CD4-positive, alpha-beta T cell (primary cell): ENCODE results near the gene ALPK1. TPM values are rescaled to one million over a fixed set of nuclear protein-coding genes. Genes with fewer than 3 reads are reported as not detected.

Experiments
- ATAC-seq: fragments of 200-7000 bp; cut with Tn5 transposase; one replicate; pipeline ENCODE4 v1.10.0; 2022; ENCODE audit warnings: mild to moderate bottlenecking; ENCODE audit not compliant: poor library complexity
- CTCF ChIA-PET: fragments of 350-600 bp; sonication (Branson Sonifier 250); formaldehyde crosslinking; loops from one replicate; lab custom pipeline; 2021; ENCODE audit warnings: antibody characterized with exemption, inconsistent platforms; lab: Charles Lee
- POLR2A ChIA-PET: fragments of 350-600 bp; sonication (Branson Sonifier 250); formaldehyde crosslinking; loops from one replicate; lab custom pipeline; 2021; ENCODE audit warnings: antibody characterized with exemption, inconsistent platforms; lab: Charles Lee
- DNase-seq, 14 experiments: peaks; one replicate each; pipeline ENCODE4 v3.0.0-alpha.2; 2013 to 2020; ENCODE audit warnings: mixed read lengths in 2 of 14
- H3K27ac ChIP-seq, 2 donors: one replicate each; pipeline versions ENCODE4 v1.5.1 to v1.7.0; 2013; ENCODE audit warnings: low read length in 2 of 2, low read depth in 1 of 2, mild to moderate bottlenecking in 1 of 2
- H3K27me3 ChIP-seq, 2 experiments: 1 replicate in 1 of 2; 2 replicates in 1 of 2; pipeline versions ENCODE4 v1.6.1 to v1.7.0; 2013; ENCODE audit warnings: low read length in 2 of 2, control low read depth in 1 of 2, mild to moderate bottlenecking in 1 of 2, moderate library complexity in 1 of 2; ENCODE audit not compliant: insufficient read depth in 2 of 2, control insufficient read depth in 1 of 2
- H3K36me3 ChIP-seq: one replicate; pipeline ENCODE4 v1.6.1; 2013; ENCODE audit warnings: low read length, control low read depth; ENCODE audit not compliant: insufficient read depth
- H3K4me1 ChIP-seq: one replicate; pipeline ENCODE4 v1.6.1; 2013; ENCODE audit warnings: low read length, control low read depth; ENCODE audit not compliant: insufficient read depth
- H3K4me3 ChIP-seq: one replicate; pipeline ENCODE4 v1.5.1; 2013; ENCODE audit warnings: mild to moderate bottlenecking, low read length, moderate library complexity
- H3K9me3 ChIP-seq, 2 experiments: 1 replicate in 1 of 2; 2 replicates in 1 of 2; pipeline versions ENCODE4 v1.6.1 to v1.7.0; 2013; ENCODE audit warnings: low read length in 2 of 2, mild to moderate bottlenecking in 2 of 2, control low read depth in 1 of 2, moderate library complexity in 1 of 2; ENCODE audit not compliant: control insufficient read depth in 1 of 2, insufficient read depth in 1 of 2
- H3K27ac Mint-ChIP-seq: one replicate; pipeline ENCODE4 v1.8.0; 2020; ENCODE audit warnings: mixed read lengths
- H3K27me3 Mint-ChIP-seq: one replicate; pipeline ENCODE4 v1.8.0; 2021; ENCODE audit warnings: mixed read lengths
- H3K36me3 Mint-ChIP-seq: one replicate; pipeline ENCODE4 v1.8.0; 2021; ENCODE audit warnings: low read depth, mixed read lengths
- H3K4me1 Mint-ChIP-seq: one replicate; pipeline ENCODE4 v1.8.0; 2021; ENCODE audit warnings: low read depth, mixed read lengths
- H3K4me3 Mint-ChIP-seq: one replicate; pipeline ENCODE4 v1.8.0; 2020; ENCODE audit warnings: mild to moderate bottlenecking, mixed read lengths
- H3K9me3 Mint-ChIP-seq: one replicate; pipeline ENCODE4 v1.8.0; 2020; ENCODE audit warnings: mixed read lengths
- CTCF ChIP-seq: fragments of 200-600 bp; IDR thresholded peaks from one replicate; pipeline ENCODE4 v1.8.0; 2022; ENCODE audit warnings: antibody characterized with exemption, mild to moderate bottlenecking
- intact Hi-C, 2 experiments: fragments of 100-400 bp; cut with DNase I in 1 of 2; cut with micrococcal nuclease in 1 of 2; formaldehyde crosslinking; loops; one replicate each; pipeline versions ENCODE4 v1.15.1 to v1.9.0; 2023 to 2025; cut with DNase I, micrococcal nuclease
- total RNA-seq, 174 experiments: library from RNA in 2 of 174; stranded (reverse) in 2 of 174; gene quantifications; one replicate each; pipeline ENCODE4 v1.2.3 and lab custom pipeline; 2021 to 2026

Gene ALPK1
- total RNA-seq, 2 experiments from 2014 or later = 8.2 to 9.5 TPM

GRCh38 chr4:112253382-112254000, 43.7 kb upstream of the ALPK1 start:
- H3K36me3 Mint-ChIP-seq = peaks cover 10% of the 10 kb centered on the region
- no peak for ATAC-seq
- ChIA-PET CTCF (interaction anchor here (1.0 kb wide), 1 partner anchor 10 kb away, joined by 3 read pairs; no protein-coding TSS in a partner anchor), POLR2A (no interaction called here)
- H3K4me1 Mint-ChIP-seq = no peaks in the 10 kb centered on the region
- H3K9me3 ChIP-seq = no peaks in the 10 kb centered on the region
- no peak overlapping the region for H3K27ac Mint-ChIP-seq
- H3K36me3 ChIP-seq = no peaks in the 10 kb centered on the region
- no peaks in the 10 kb centered on the region for H3K27me3 Mint-ChIP-seq
- intact Hi-C loops = no loop called here
- H3K4me1 ChIP-seq = no peaks in the 10 kb centered on the region
- no peaks in the 10 kb centered on the region for H3K9me3 Mint-ChIP-seq
- no peak for DNase-seq
- TF ChIP-seq CTCF = no peak
- H3K4me3 ChIP-seq = no peak overlapping the region
- no peaks in the 10 kb centered on the region for H3K27me3 ChIP-seq
- H3K4me3 Mint-ChIP-seq = no peak overlapping the region
- H3K27ac ChIP-seq = no peak overlapping the region

- Histone ChIP-seq H3K27ac (no peak overlapping the region), H3K27me3 (no peaks in the 10 kb centered on the region), H3K4me1 (no peaks in the 10 kb centered on the region), H3K36me3 (peaks cover 4% of the 10 kb centered on the region), H3K4me3 (no peak overlapping the region), H3K9me3 (no peaks in the 10 kb centered on the region)
- no peak overlapping the region for H3K4me3 Mint-ChIP-seq
- ATAC-seq = no peak
- ChIA-PET POLR2A (interaction anchor here (0.8 kb wide), 1 partner anchor 10 kb away, joined by 3 read pairs; no protein-coding TSS in a partner anchor), CTCF (interaction anchor here (1.0 to 1.3 kb wide), 3 partner anchors 22 to 267 kb away, joined by 3 to 4 read pairs (median 3); no protein-coding TSS in a partner anchor)
- no peaks in the 10 kb centered on the region for H3K27me3 Mint-ChIP-seq
- no peak for DNase-seq
- H3K27ac Mint-ChIP-seq = no peak overlapping the region
- intact Hi-C loops = no loop called here
- H3K36me3 Mint-ChIP-seq = peaks cover 10% of the 10 kb centered on the region
- H3K4me1 Mint-ChIP-seq = no peaks in the 10 kb centered on the region
- H3K9me3 Mint-ChIP-seq = no peaks in the 10 kb centered on the region
- TF ChIP-seq CTCF = no peak
Observed at GRCh38 chr4:112257098-112257497, 40.1 kb upstream of the ALPK1 start.

GRCh38 chr4:112266823-112267222, 30.3 kb upstream of the ALPK1 start:
- Histone ChIP-seq H3K4me3 (no peak overlapping the region), H3K27ac (no peak overlapping the region), H3K9me3 (no peaks in the 10 kb centered on the region), H3K36me3 (peaks cover 11% of the 10 kb centered on the region), H3K4me1 (no peaks in the 10 kb centered on the region), H3K27me3 (no peaks in the 10 kb centered on the region)
- peak; percentile 37 for TF ChIP-seq CTCF
- DNase-seq (peak in 2 of 14 experiments; percentile 43 to 52), ATAC-seq (peak; percentile 39)
- H3K4me1 Mint-ChIP-seq = no peaks in the 10 kb centered on the region
- H3K4me3 Mint-ChIP-seq = no peak overlapping the region
- ChIA-PET POLR2A (interaction anchor here (0.8 kb wide), 1 partner anchor 20 kb away, joined by 3 read pairs; no protein-coding TSS in a partner anchor), CTCF (interaction anchor here (0.9 kb wide), 1 partner anchor 19 kb away, joined by 4 read pairs; the partner anchor contains the start of gene TIFA)
- H3K27ac Mint-ChIP-seq = no peak overlapping the region
- no peaks in the 10 kb centered on the region for H3K27me3 Mint-ChIP-seq
- peaks cover 42% of the 10 kb centered on the region for H3K36me3 Mint-ChIP-seq
- H3K9me3 Mint-ChIP-seq = no peaks in the 10 kb centered on the region
- intact Hi-C loops = no loop called here
